ENCODE results near the gene ART3. TPM values are rescaled to one million over a fixed set of nuclear protein-coding genes. Genes with fewer than 3 reads are reported as not detected.

Gene ART3
- total and polyA plus RNA-seq, 2 of the 8 experiments (the other 6 are each of a cell fraction or from before 2014, with no cell fraction given) = 0.21 to 0.63 TPM

GRCh38 chr4:76091052-76091451, 16.5 kb downstream of the ART3 start:
- Histone ChIP-seq H2BK120ac (replicated peaks; ENCODE audit: low read depth, low read length) (no peak overlapping the region), H3K23me2 (ENCODE audit: low read depth, low read length) (no peaks in the 10 kb centered on the region), H2AFZ (ENCODE audit: low read length) (no peak overlapping the region), H3K36me3 (ENCODE audit: control insufficient read depth in 2 of 4, insufficient read depth in 4 of 4, low read length in 3 of 4) (no peaks in the 10 kb centered on the region), H3K18ac (ENCODE audit: extremely low read depth, low read length) (no peak overlapping the region), H4K8ac (ENCODE audit: extremely low read depth, insufficient read depth, low read length) (no peak overlapping the region), H3K27ac (ENCODE audit: low read depth, low read length) (no peak overlapping the region), H3K9me3 (ENCODE audit: insufficient read depth in 2 of 2, low read depth in 1 of 2, low read length in 1 of 2) (0 out of 4 replicates have a peak, but pooled peaks cover 0 to 2% of the 10 kb centered on the region in 2 experiments), H2BK12ac (ENCODE audit: low read depth, low read length) (no peak overlapping the region), H3K9ac (replicated peaks in 1 of 4; ENCODE audit: extremely low read depth in 1 of 4, low read depth in 3 of 4, low read length in 3 of 4) (no peak overlapping the region), H3K4ac (replicated peaks; ENCODE audit: insufficient read length, low read depth, low read length) (no peak overlapping the region), H3K56ac (replicated peaks; ENCODE audit: insufficient read length, low read depth, low read length) (no peak overlapping the region), H3K4me2 (ENCODE audit: insufficient read depth in 1 of 2, low read depth in 2 of 2, low read length in 2 of 2) (no peak overlapping the region), H2BK15ac (ENCODE audit: low read length) (no peak overlapping the region), H2AK5ac (ENCODE audit: low read depth, low read length) (no peak overlapping the region), H3K4me1 (replicated peaks in 1 of 4; ENCODE audit: control insufficient read depth in 3 of 4, insufficient read depth in 4 of 4, low read length in 3 of 4) (no peaks in the 10 kb centered on the region), H2BK5ac (ENCODE audit: low read depth, low read length) (no peak overlapping the region), H3K79me1 (ENCODE audit: low read depth, low read length) (no peaks in the 10 kb centered on the region), H3K79me2 (ENCODE audit: control insufficient read depth in 1 of 2, insufficient read depth in 2 of 2, low read length in 2 of 2) (no peaks in the 10 kb centered on the region), H2BK20ac (ENCODE audit: low read length) (no peak overlapping the region), H3K27me3 (replicated peaks in 1 of 4; ENCODE audit: control insufficient read depth in 3 of 4, extremely low read depth in 1 of 4, insufficient read depth in 3 of 4, low read length in 3 of 4) (no peaks in the 10 kb centered on the region), H3K14ac (ENCODE audit: insufficient read length) (no peak overlapping the region), H4K5ac (ENCODE audit: insufficient read length, low read depth, low read length) (no peak overlapping the region), H4K91ac (replicated peaks; ENCODE audit: insufficient read length, low read length) (no peak overlapping the region), H3K23ac (ENCODE audit: insufficient read length) (no peak overlapping the region), H4K20me1 (replicated peaks in 1 of 2; ENCODE audit: control insufficient read depth in 1 of 2, insufficient read depth in 2 of 2, low read length in 2 of 2) (no peaks in the 10 kb centered on the region), H3K4me3 (ENCODE audit: extremely low read depth in 1 of 4, insufficient read depth in 2 of 4, low read depth in 3 of 4, low read length in 4 of 4) (no peak overlapping the region)
- FAIRE-seq = no peak
- POLR2A ChIA-PET (ENCODE audit: partially characterized antibody) = no interaction called here
- DNase-seq (ENCODE audit: low read depth in 1 of 2, low spot score in 2 of 2) = no peak
- TF ChIP-seq YY1 (IDR thresholded peaks at IDR 0.05; ENCODE audit: low read depth, low read length) (no peak), JUN (IDR thresholded peaks at IDR 0.05; ENCODE audit: low read depth, low read length) (no peak), TAF1 (IDR thresholded peaks at IDR 0.05; ENCODE audit: low read depth, low read length) (no peak), BRCA1 (IDR thresholded peaks at IDR 0.05; ENCODE audit: low read depth, low read length) (no peak), KDM1A (IDR thresholded peaks at IDR 0.05; ENCODE audit: borderline replicate concordance, low read length) (no peak), RFX5 (IDR thresholded peaks at IDR 0.05; ENCODE audit: borderline replicate concordance, low read depth, low read length) (no peak), SIX5 (IDR thresholded peaks at IDR 0.05; ENCODE audit: low read depth, low read length) (no peak), EGR1 (IDR thresholded peaks at IDR 0.05; ENCODE audit: borderline replicate concordance, low read depth, low read length) (no peak), FOSL1 (IDR thresholded peaks at IDR 0.05; ENCODE audit: insufficient read depth, low read depth, low read length) (no peak), ASH2L (IDR thresholded peaks at IDR 0.05; ENCODE audit: low read length) (no peak), USF2 (IDR thresholded peaks at IDR 0.05; ENCODE audit: low read length) (no peak), MAX (IDR thresholded peaks at IDR 0.05) (no peak)
- CTCF ChIA-PET (ENCODE audit: partially characterized antibody) = interaction anchor here (1.0 to 6.7 kb wide), 3 partner anchors 18 to 196 kb away, joined by 3 to 89 read pairs (median 5); no protein-coding TSS in a partner anchor
- WGBS, 2 experiments (ENCODE audit: extremely low coverage in 1 of 2, insufficient coverage in 1 of 2, insufficient read length in 1 of 2, insufficient replicate concordance in 2 of 2, low coverage in 1 of 2, low lambda C conversion rate in 2 of 2, missing lambda C conversion rate in 1 of 2) = 88% methylated on average over 2 of the region's 2 CpGs; no CpG with 5 or more reads in 1 of the 2 experiments
